ENCODE measurements around the gene DPP6. TPM values are rescaled to one million over a fixed set of nuclear protein-coding genes. Genes with fewer than 3 reads are reported as not detected.

DPP6 gene
- total and polyA plus RNA-seq, 2 of the 8 experiments (the other 6 are each of a cell fraction or from before 2014, with no cell fraction given): 4.7 to 6.8 TPM

GRCh38 chr7:154472343-154472742 lies 420.1 kb downstream of the DPP6 start (continued):
- no peak for TF ChIP-seq E2F6 (IDR thresholded peaks at IDR 0.05)
- no peak for TF ChIP-seq TAF1 (IDR thresholded peaks at IDR 0.05; ENCODE audit: low read depth, low read length)
- TF ChIP-seq ZNF274 (IDR thresholded peaks at IDR 0.05; ENCODE audit: borderline replicate concordance, extremely low read depth, low read length): no peak
- no peak for TF ChIP-seq YY1 (IDR thresholded peaks at IDR 0.05; ENCODE audit: low read depth, low read length)
- TF ChIP-seq SRF (IDR thresholded peaks at IDR 0.05; ENCODE audit: low read depth, low read length): no peak
- TF ChIP-seq CHD2 (IDR thresholded peaks at IDR 0.05; ENCODE audit: low read length): no peak
